Right kidney (tissue), 1 donor: Measurements from ENCODE around the gene SAMD4A.
A peak's percentile ranks its signal among the peaks of the same experiment; 100 is the strongest.

ENCODE experiments used
- DNase-seq: peaks from one replicate; pipeline ENCODE4 v3.0.0-alpha.2; 2016

The SAMD4A gene

GRCh38 chr14:54805445-54806322 is 238.8 kb downstream of the SAMD4A start:
- peak; percentile 79 for DNase-seq

GRCh38 chr14:54806616-54807015 is 239.7 kb downstream of the SAMD4A start:
- DNase-seq: no peak

DNA sequence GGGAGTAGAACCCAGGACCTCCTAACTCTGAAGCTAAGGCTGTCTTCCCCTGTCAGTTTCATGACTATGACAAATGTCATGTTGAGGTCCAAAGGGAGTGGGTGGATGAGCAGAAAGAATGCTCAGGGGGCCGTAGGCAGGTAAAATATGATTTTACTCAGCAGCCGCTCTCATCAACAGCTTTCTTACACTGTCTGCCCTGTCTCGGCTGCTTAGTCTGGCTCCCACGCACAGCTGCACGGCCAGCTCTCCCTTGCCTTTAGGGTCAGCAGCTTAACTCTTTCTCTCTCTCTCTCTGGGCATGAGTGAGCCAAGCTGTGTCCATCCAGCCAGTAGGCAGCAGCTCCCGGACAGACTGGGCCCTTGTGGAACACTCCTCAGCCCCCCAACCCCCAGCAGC is 240.5 kb downstream of the SAMD4A start:
- DNase-seq: peak; percentile 31

DNA sequence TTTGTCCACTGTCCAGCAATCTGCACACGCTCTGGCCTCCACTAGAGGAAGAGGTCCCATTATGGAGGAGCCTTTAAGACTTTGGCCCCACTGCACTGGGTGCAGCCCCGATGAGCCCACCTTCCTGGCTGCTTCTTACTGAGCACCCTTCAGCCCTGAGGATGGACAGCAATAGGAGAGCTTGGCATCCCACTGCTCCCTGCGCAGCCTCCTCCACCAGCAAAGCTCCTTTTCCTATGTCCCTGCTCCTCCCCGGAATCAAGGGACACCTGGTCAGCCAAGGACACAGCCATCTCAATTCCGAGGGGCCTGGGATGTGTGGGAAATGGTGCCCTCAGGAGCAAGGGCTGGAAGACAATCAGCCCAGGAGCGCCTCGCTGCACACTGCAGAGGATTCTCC is 241.0 kb downstream of the SAMD4A start:
- DNase-seq: no peak

GRCh38 chr14:54808326-54809161 is 241.6 kb downstream of the SAMD4A start:
- no peak for DNase-seq

- DNase-seq: no peak
Measured at GRCh38 chr14:54809767-54810166, 242.8 kb downstream of the SAMD4A start.

- DNase-seq: no peak
Measured at GRCh38 chr14:54812617-54813016, 245.7 kb downstream of the SAMD4A start.

DNA sequence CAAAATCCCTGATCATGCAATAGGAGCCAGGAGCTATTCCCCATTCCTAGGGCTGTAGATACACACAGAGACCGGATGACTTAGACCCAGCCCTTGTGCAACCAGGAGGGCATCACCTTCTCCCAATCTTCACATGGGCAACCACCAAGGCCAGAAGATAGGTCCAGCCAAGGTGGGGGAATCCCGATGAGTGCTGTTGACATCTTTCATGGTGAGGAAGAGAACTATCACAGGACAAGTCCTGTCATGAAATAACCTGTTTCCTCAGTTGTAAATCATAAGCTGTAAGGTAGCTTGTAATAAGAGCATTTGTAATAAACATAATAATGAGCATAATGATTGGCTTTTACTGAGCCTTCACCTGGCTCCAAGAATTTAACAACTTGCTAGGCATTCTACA is 246.2 kb downstream of the SAMD4A start:
- DNase-seq: no peak

DNA sequence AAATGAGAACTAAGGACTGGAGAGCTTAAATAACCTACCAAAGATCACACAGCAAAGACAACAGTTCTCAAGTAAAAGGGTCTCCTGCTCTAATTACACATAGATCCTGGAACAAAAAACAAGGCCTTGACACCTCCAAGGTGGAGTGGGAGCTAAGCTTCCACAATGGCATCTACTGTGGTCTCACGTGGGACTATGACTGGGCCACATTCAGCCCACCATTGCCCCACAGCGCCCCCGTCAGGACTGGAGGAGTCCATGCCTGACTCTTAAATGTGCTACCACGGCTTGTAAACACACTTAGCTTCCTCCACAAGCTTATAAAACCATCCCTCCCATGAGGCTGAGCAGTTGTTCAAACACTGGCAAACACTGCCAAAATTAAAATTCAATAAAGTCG is 247.1 kb downstream of the SAMD4A start:
- no peak for DNase-seq

GRCh38 chr14:54815016-54815415 is 248.1 kb downstream of the SAMD4A start:
- DNase-seq: no peak

DNA sequence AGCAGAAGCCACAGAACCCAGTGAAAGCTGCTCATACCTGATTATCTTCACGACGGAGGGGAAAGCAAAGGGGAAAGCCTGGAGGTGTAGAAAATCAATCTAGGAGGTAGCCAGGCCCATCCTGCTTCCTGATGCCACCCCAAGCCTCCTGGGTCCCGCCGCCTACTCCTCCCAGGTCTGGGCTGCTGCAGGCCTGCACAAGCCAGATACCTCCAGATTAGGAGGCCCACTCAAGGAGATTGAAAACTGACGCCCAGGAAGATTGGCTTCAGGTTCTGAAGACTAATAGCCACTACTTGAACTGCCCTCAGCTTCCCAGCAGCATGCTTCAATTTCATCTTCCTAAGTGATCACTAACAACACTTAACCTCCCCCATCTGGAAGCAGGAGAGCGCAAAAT is 248.6 kb downstream of the SAMD4A start:
- no peak for DNase-seq

GRCh38 chr14:54816450-54816849 is 249.5 kb downstream of the SAMD4A start:
- no peak for DNase-seq

DNA sequence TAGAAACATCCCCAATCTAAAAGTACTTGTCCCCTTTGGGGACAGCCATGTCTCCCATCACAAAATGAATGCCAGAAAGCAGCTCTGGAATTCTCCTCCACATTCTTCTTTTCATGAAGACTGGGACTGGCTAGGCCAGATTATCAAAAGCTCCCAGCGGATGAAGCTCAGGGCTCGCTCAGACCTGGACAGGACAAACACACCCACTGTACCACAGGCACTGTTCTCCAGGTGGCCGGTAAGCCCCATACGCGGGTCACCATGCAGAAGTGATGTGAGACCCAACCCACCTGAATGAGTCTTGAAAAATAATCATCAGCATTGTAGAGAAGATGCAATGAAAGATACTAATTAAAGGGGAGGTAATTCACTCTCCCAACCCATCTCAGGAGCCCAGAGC is 250.6 kb downstream of the SAMD4A start:
- no peak for DNase-seq

DNA sequence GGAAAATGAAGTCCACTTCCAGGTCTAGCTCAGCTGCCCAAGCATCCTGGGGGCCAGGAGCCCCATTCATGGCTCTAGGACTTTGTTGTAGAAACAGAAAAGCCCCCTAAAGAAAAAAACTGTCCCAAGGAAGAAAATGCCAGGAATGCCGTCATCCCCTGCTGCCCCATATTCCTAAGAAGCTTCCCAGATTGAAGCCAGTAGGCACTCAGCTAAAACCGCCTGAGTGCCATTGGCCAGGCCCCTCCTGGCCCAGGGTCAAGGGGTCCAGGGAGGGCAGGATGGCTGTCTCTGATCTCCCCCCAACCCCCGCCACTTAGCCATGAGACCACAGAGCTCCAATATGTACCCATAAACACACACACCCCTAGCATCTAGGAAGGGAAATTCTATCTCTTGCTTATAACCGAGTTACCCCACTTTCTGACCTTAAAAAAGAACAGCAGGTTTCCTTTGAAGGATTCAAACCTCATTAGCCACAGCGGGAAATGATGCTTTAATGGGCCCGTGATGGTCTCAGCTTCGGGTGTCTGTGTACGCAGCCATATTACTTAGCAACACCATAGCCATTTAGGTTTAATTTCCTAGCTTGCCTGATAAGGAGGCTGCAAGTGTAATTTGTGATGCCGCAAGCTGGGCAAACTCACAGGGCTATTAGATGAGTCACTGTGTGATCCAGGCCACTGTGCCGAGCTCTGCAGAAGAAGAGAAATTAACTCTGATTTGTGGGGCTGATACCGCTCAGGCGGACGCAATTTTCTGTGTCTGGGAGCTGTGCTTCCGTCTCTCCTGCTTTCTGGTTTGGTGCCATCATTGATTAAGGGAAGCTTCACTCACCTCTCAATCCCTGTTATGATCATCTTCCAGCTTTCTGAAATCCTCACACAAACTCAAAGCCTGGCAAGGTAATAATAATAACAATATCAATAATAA is 251.5 kb downstream of the SAMD4A start:
- no peak for DNase-seq

GRCh38 chr14:54822685-54823084 is 255.8 kb downstream of the SAMD4A start:
- DNase-seq: no peak

GRCh38 chr14:54823757-54824549 is 257.0 kb downstream of the SAMD4A start:
- DNase-seq: no peak

DNA sequence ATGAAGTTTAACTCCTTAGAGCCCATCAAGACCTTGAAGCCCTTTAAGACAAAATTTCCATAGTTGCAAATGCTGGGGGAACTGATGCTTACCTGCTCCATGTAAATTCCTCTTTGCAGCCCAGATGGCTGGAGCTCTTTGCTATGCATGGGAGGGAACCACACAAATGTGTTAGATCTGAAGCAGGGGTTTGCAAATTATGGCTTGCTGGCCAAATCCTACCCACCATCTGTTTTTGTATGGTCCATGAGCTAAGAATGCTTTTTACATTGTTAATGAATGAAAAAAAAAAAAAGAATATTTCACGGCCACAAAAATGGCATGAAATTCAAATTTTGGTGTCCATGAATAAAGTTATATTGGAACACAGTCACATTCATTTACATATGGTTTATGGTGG is 261.1 kb downstream of the SAMD4A start:
- DNase-seq: no peak

- no peak for DNase-seq
Measured at GRCh38 chr14:54829486-54830224, 262.7 kb downstream of the SAMD4A start.

DNA sequence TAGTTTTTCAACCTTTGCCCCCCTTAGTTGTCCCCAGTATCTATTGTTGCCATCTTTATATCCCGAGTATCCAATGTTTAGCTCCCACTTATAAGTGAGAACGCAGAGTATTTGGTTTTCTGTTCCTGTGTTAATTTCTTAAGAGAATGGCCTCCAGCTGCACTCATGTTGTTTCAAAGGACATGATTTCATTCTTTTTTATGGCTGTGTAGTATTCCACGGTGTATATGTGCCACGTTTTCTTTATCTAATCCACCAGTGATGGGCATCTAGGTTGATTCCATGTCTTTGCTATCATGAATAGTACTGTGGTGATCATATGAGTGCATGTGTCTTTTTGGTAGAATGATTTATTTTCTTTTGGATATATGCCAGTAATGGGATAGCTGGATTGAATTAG is 263.7 kb downstream of the SAMD4A start:
- no peak for DNase-seq

DNA sequence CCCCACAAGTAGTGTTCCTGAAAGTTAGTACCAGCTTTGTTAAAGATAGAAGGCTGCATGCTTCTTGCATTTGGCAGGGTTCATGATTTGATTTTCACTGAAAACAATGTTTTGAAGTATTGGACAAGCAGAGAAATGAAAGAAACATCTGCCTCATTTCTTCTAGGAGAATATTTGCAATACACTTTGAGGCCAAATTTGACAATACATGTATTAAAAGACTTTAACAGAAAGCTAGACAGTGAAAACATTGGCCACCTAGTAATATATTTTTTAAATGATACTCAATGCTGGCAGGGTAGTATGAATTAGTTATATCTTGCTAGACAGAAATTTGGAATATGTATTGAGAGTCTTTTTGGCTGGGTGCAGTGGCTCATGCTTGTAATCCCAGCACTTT is 267.2 kb downstream of the SAMD4A start:
- no peak for DNase-seq

- DNase-seq: no peak
Measured at GRCh38 chr14:54834727-54835126, 267.8 kb downstream of the SAMD4A start.
